LNCaP clone FGC (cell line): ENCODE results near the gene UGT2A1.

Source experiments
- DNase-seq: peaks from one replicate; pipeline ENCODE4 v3.0.0-alpha.2; 2011; ENCODE audit warnings: low read depth
- H3K4me3 ChIP-seq: 2 replicates; pipeline ENCODE4 v1.5.1; 2011; ENCODE audit warnings: mild to moderate bottlenecking, low read depth, low read length, control low read depth
- CTCF ChIP-seq: IDR thresholded peaks from 2 replicates; pipeline ENCODE4 v1.5.1; 2012; ENCODE audit warnings: mild to moderate bottlenecking; ENCODE audit not compliant: control insufficient read depth, insufficient read depth; ENCODE audit errors: extremely low read depth

Gene UGT2A1

GRCh38 chr4:69549651-69550050, 103.4 kb downstream of the UGT2A1 start:
- DNase-seq: no peak
- no peak for TF ChIP-seq CTCF
- H3K4me3 ChIP-seq: no peak overlapping the region

- no peak overlapping the region for H3K4me3 ChIP-seq
- TF ChIP-seq CTCF: no peak
- no peak for DNase-seq
Observed at GRCh38 chr4:69546134-69546765, 106.8 kb downstream of the UGT2A1 start.
